Measurements from ENCODE around the gene DPM3. TPM values are rescaled to one million over a fixed set of nuclear protein-coding genes. Genes with fewer than 3 reads are reported as not detected.

DPM3 gene
- total and polyA plus RNA-seq, 2 experiments from 2014 or later: 13.6 to 71.4 TPM

DNA sequence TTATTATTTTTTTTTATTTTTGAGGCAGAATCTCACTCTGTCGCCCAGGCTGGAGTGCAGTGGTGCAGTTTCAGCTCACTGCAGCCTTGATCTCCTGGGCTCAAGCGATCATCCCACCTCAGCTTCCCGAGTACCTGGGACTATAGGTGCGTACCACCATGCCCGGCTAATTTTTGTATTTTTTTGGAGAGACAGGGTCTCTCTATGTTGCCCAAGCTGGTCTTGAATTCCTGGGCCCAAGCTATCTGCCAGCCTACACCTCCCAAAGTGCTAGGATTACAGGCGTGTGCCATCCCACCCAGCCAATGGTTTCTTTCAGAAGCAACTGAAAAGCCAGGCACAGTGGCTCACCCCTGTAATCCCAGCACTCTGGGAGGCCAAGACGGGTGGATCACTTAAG is 30.5 kb upstream of the DPM3 start (continued):
- TF ChIP-seq, protein P1, sequence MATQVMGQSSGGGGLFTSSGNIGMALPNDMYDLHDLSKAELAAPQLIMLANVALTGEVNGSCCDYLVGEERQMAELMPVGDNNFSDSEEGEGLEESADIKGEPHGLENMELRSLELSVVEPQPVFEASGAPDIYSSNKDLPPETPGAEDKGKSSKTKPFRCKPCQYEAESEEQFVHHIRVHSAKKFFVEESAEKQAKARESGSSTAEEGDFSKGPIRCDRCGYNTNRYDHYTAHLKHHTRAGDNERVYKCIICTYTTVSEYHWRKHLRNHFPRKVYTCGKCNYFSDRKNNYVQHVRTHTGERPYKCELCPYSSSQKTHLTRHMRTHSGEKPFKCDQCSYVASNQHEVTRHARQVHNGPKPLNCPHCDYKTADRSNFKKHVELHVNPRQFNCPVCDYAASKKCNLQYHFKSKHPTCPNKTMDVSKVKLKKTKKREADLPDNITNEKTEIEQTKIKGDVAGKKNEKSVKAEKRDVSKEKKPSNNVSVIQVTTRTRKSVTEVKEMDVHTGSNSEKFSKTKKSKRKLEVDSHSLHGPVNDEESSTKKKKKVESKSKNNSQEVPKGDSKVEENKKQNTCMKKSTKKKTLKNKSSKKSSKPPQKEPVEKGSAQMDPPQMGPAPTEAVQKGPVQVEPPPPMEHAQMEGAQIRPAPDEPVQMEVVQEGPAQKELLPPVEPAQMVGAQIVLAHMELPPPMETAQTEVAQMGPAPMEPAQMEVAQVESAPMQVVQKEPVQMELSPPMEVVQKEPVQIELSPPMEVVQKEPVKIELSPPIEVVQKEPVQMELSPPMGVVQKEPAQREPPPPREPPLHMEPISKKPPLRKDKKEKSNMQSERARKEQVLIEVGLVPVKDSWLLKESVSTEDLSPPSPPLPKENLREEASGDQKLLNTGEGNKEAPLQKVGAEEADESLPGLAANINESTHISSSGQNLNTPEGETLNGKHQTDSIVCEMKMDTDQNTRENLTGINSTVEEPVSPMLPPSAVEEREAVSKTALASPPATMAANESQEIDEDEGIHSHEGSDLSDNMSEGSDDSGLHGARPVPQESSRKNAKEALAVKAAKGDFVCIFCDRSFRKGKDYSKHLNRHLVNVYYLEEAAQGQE (IDR thresholded peaks at IDR 0.05; ENCODE audit: unreplicated experiment): no peak
- TF ChIP-seq, protein P2, sequence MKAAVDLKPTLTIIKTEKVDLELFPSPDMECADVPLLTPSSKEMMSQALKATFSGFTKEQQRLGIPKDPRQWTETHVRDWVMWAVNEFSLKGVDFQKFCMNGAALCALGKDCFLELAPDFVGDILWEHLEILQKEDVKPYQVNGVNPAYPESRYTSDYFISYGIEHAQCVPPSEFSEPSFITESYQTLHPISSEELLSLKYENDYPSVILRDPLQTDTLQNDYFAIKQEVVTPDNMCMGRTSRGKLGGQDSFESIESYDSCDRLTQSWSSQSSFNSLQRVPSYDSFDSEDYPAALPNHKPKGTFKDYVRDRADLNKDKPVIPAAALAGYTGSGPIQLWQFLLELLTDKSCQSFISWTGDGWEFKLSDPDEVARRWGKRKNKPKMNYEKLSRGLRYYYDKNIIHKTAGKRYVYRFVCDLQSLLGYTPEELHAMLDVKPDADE (IDR thresholded peaks at IDR 0.05): no peak
- TF ChIP-seq EZH2phosphoT487 (IDR thresholded peaks at IDR 0.05; ENCODE audit: unreplicated experiment) (no peak), NANOG (IDR thresholded peaks at IDR 0.05; ENCODE audit: borderline replicate concordance) (no peak), CREB1 (CRISPR knock-in tag; IDR thresholded peaks at IDR 0.05; ENCODE audit: low read depth) (no peak), STAT1 (IDR thresholded peaks at IDR 0.05; ENCODE audit: unreplicated experiment) (no peak), EZH2 (IDR thresholded peaks at IDR 0.05; ENCODE audit: low read depth, unreplicated experiment) (no peak)
- TF ChIP-seq, protein P3, sequence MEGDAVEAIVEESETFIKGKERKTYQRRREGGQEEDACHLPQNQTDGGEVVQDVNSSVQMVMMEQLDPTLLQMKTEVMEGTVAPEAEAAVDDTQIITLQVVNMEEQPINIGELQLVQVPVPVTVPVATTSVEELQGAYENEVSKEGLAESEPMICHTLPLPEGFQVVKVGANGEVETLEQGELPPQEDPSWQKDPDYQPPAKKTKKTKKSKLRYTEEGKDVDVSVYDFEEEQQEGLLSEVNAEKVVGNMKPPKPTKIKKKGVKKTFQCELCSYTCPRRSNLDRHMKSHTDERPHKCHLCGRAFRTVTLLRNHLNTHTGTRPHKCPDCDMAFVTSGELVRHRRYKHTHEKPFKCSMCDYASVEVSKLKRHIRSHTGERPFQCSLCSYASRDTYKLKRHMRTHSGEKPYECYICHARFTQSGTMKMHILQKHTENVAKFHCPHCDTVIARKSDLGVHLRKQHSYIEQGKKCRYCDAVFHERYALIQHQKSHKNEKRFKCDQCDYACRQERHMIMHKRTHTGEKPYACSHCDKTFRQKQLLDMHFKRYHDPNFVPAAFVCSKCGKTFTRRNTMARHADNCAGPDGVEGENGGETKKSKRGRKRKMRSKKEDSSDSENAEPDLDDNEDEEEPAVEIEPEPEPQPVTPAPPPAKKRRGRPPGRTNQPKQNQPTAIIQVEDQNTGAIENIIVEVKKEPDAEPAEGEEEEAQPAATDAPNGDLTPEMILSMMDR (conservative IDR thresholded peaks at IDR 0.05; ENCODE audit: low read depth in 2 of 2): no peak

DNA sequence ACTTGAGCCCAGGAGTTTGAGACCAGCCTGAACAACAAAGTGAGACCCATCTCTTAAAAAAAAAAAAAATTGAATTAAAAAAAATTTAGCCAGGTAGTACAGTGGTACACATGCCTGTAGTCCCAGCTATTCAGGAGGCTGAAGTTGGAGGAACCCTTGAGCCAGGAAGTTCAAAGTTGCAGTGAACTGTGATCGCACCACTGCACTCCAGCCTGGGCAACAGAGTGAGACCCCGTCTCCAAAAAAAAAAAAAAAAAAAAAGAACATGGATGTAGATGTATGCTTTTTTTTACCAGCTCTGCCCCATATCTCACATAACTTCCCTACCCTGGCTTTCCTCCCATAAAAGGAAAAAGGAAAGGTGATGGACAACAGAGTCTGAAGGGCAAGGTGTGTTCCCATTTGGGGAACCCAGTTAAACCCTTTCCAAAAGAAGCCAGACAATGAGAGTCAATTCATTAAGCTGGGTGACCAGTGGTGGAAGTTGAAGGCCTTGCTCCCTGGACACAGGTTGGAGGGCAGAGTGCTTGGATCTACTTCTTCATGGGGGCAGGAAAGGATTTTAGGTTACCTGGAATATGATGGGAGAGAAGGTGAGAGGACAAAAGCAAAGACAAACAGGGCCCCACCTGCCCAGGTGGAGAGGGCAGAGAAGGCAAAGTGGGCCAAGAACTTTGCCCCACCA is 29.9 kb upstream of the DPM3 start:
- H3K36me3 ChIP-seq (ENCODE audit: insufficient read depth): no peaks in the 10 kb centered on the region
- Mint-ChIP-seq H3K4me3 (0 out of 3 replicates have a peak overlapping the region, but pooled peaks have one; percentile 6), H3K27me3 (ENCODE audit: insufficient read depth, low read depth, poor library complexity) (peaks cover 19% of the 10 kb centered on the region), H3K36me3 (ENCODE audit: low read depth) (peaks cover 20% of the 10 kb centered on the region), H3K27ac (no peak overlapping the region), H3K4me1 (peaks cover 25% of the 10 kb centered on the region), H3K9me3 (peaks cover 8% of the 10 kb centered on the region)
- no peak overlapping the region for H3K4me2 ChIP-seq
- peaks cover 30% of the 10 kb centered on the region for H3K4me1 ChIP-seq (ENCODE audit: insufficient read depth)
- H2AFZ ChIP-seq: no peak overlapping the region
- peaks cover 35% of the 10 kb centered on the region for H3F3A ChIP-seq (replicated peaks; ENCODE audit: low read depth)
- no peak overlapping the region for H3K27ac ChIP-seq (ENCODE audit: low read depth)
- H3K4me3 ChIP-seq: no peak overlapping the region
- peaks cover 17% of the 10 kb centered on the region for H3K79me2 ChIP-seq (replicated peaks; ENCODE audit: insufficient read depth)
- H3K9me2 ChIP-seq (ENCODE audit: insufficient read depth): no peaks in the 10 kb centered on the region
- H4K20me1 ChIP-seq (replicated peaks; ENCODE audit: insufficient read depth): no peaks in the 10 kb centered on the region
- ATAC-seq (no peak), DNase-seq (ENCODE audit: low spot score) (no peak)
- H3K27me3 ChIP-seq (ENCODE audit: insufficient read depth): no peaks in the 10 kb centered on the region
- TF ChIP-seq ZNF114 (CRISPR knock-in tag; IDR thresholded peaks at IDR 0.05) (no peak), ZNF331 (CRISPR knock-in tag; IDR thresholded peaks at IDR 0.05; ENCODE audit: low read depth) (no peak), CREB1 (CRISPR knock-in tag; IDR thresholded peaks at IDR 0.05; ENCODE audit: low read depth) (no peak), EZH2phosphoT487 (IDR thresholded peaks at IDR 0.05; ENCODE audit: unreplicated experiment) (no peak)
- TF ChIP-seq, protein P4, sequence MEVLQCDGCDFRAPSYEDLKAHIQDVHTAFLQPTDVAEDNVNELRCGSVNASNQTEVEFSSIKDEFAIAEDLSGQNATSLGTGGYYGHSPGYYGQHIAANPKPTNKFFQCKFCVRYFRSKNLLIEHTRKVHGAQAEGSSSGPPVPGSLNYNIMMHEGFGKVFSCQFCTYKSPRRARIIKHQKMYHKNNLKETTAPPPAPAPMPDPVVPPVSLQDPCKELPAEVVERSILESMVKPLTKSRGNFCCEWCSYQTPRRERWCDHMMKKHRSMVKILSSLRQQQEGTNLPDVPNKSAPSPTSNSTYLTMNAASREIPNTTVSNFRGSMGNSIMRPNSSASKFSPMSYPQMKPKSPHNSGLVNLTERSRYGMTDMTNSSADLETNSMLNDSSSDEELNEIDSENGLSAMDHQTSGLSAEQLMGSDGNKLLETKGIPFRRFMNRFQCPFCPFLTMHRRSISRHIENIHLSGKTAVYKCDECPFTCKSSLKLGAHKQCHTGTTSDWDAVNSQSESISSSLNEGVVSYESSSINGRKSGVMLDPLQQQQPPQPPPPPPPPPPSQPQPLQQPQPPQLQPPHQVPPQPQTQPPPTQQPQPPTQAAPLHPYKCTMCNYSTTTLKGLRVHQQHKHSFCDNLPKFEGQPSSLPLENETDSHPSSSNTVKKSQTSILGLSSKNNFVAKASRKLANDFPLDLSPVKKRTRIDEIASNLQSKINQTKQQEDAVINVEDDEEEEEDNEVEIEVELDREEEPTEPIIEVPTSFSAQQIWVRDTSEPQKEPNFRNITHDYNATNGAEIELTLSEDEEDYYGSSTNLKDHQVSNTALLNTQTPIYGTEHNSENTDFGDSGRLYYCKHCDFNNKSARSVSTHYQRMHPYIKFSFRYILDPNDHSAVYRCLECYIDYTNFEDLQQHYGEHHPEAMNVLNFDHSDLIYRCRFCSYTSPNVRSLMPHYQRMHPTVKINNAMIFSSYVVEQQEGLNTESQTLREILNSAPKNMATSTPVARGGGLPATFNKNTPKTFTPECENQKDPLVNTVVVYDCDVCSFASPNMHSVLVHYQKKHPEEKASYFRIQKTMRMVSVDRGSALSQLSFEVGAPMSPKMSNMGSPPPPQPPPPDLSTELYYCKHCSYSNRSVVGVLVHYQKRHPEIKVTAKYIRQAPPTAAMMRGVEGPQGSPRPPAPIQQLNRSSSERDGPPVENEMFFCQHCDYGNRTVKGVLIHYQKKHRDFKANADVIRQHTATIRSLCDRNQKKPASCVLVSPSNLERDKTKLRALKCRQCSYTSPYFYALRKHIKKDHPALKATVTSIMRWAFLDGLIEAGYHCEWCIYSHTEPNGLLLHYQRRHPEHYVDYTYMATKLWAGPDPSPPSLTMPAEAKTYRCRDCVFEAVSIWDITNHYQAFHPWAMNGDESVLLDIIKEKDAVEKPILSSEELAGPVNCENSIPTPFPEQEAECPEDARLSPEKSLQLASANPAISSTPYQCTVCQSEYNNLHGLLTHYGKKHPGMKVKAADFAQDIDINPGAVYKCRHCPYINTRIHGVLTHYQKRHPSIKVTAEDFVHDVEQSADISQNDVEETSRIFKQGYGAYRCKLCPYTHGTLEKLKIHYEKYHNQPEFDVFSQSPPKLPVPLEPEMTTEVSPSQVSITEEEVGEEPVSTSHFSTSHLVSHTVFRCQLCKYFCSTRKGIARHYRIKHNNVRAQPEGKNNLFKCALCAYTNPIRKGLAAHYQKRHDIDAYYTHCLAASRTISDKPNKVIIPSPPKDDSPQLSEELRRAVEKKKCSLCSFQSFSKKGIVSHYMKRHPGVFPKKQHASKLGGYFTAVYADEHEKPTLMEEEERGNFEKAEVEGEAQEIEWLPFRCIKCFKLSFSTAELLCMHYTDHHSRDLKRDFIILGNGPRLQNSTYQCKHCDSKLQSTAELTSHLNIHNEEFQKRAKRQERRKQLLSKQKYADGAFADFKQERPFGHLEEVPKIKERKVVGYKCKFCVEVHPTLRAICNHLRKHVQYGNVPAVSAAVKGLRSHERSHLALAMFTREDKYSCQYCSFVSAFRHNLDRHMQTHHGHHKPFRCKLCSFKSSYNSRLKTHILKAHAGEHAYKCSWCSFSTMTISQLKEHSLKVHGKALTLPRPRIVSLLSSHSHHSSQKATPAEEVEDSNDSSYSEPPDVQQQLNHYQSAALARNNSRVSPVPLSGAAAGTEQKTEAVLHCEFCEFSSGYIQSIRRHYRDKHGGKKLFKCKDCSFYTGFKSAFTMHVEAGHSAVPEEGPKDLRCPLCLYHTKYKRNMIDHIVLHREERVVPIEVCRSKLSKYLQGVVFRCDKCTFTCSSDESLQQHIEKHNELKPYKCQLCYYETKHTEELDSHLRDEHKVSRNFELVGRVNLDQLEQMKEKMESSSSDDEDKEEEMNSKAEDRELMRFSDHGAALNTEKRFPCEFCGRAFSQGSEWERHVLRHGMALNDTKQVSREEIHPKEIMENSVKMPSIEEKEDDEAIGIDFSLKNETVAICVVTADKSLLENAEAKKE (CRISPR knock-in tag; IDR thresholded peaks at IDR 0.05): no peak
